HG02571 (cell line): ENCODE results near the gene APBA1.

Experiments
- ATAC-seq: cut with Tn5 transposase; IDR thresholded peaks from one replicate; pipeline ENCODE4 v1.9.1; 2021; ENCODE audit warnings: mild to moderate bottlenecking, moderate library complexity; ENCODE audit not compliant: unreplicated experiment

APBA1 gene

DNA sequence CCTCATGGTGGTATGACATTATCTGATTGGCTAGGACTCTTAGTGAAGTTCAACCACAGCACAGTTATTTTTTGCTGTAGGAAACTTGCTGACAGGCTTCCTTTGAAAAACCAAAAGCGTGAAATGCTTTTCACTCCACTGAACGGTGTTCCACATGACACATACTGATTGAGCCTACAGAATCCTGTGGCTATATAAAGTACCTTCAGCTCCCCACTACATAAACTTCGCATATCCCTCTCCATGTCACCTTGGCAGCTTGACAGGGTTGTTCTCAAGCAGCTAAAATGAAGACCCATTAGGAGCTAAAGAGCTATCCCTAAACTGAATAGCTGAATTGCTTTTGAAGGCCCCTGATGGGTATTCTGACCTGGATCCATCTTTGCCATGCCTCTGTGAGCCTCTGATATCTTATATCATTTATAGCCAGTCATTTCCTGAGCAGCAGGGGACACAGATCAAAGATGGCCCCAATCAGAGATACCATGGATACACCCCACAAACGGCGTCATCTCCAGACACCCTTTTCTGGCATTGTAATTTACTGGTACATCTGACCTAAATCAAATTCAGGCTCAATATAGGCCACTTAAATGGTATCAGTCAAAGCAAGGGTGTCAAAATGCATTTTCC is 91.5 kb downstream of the APBA1 start:
- ATAC-seq: no peak

- no peak for ATAC-seq
These were observed 92.2 kb downstream of the APBA1 start for GRCh38 chr9:69579760-69580581.

DNA sequence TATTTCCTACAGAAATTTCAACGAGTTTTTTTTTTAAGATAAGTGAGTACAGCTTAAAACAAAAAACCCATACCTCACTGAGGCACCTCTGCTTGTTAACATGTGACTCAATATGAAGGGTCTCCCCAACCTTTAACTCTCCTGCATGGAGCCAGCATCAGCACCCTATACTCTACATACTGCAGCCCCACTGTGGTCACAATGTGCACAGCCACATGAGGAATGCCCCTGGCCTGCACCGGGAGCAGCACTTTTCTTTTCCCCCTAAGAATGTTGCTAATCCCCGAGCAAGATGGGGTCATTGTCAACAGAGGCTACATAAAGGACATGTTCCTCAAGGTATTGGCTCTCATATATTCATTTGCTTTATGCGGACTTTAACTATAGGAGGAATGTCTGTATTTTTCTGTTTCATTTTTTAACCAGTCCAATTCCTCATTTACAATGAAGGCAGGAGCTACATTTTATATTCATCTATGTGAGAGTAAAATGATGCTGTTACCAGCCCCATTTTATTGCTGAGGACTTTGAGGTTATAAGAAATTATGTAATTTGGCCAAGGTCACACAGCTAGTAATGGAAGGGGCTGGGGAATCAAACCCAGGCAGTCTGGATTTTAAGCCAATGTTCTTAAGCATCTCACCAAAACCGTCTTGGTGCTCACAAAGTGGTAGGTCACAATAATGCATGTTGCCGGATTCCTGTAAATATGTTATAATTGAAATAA is 93.0 kb downstream of the APBA1 start:
- no peak for ATAC-seq

- no peak for ATAC-seq
These were observed 94.1 kb downstream of the APBA1 start for GRCh38 chr9:69578026-69578425.

DNA sequence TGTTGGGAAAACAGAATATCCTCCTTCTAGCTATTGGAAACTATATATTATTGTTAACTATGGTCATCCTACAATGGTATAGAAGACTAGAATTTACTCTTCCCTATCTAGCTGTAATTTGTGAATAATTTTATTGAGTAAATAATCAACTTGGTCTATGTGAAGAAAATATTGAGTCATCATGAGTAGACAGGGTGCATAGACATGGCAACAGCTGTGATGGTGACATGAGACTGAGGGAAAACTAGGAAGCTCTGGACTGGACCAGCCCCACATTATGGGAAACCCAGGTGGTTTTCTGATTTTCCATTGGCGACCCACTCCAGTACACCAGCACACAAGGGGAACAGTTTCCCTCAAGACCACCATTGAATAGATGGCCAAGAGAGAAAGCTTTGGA is 95.0 kb downstream of the APBA1 start:
- no peak for ATAC-seq

DNA sequence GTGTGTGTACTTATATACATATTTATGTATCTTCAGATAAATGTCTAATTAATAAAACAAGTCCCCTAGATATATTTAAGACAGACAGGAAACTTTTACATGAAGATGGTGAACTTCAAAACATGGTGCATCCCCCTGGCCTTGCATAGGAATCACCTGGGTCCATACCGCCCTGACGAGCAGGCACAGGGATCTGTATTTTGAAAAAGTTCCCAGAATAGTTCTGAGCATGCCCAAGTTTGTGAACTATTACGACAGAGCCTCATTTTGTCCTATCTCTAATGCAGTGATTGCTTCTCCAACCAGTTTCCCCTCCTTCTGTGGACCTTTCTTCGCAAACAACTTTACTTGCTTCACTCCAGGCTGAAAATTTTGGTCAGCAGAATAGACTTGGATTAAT is 98.1 kb downstream of the APBA1 start:
- ATAC-seq: no peak

DNA sequence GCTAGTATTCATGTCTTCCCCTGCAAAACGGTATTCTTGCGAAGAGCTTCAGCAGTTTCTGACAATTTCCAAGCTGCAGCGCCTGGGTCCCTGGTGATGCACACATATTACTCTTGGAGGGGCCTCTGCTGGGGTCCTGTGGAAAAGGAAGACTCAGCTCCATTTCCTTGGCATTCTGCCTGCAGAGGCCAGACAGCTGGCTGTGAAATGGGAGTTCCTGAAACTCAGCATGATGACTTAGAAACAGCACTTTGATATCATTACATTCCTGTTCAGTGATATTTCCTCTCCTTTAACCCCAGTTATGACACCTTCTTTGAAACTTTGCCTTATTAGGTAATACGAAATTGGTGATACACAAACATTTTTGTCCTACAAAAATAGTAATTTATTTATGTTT is 98.5 kb downstream of the APBA1 start:
- no peak for ATAC-seq

DNA sequence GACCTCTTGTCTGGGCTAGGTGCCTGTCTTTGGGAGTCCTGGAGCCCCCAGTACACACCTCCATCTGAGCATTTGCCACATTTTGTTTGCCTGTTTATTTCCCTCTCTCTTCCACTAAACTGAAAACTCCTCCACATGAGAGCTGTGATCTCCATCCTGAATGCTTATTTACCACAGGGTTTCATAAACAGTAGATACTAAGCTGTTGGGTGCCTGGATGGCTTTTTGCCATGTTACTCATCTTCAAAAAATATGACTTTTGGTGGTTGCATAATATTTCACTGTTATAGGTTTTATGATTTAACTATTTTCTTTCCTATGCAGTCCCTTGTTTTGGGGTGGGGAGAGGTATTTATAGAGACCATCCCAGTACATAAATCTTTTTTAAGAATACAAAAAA is 99.6 kb downstream of the APBA1 start:
- no peak for ATAC-seq

GRCh38 chr9:69571032-69571431 is 101.1 kb downstream of the APBA1 start:
- no peak for ATAC-seq

DNA sequence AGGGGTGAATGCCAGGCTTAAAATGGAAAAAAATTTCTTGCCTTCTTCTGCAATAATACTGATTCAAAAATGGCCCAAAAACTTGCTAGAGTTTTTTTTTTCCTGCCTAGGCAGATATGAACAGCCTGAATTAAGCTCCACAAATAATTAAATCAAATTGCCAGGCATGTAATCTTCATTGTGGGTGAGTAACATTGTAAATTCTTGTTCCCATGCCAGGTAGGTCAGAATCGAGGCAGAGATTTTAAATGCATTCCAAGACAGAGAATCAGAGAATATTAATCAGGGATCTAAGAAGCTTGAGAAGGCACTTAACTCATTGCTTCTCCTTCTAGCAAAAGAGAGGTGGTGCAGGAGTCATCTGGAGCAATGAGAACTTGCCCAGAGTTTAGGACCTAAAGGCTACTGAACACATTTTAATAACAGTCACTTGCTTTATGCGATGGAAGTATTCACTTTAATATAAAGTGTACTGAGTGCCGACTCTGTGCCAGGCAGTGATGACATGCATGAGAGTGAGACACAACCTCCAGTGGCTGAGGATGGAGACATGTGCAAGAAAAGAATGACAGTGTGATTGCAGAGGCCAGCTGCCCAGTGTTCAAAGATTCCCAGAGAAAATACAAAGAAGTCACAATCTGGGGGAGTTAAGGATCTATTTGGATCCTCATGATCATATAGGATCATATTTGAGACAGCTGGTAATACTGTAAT is 102.3 kb downstream of the APBA1 start:
- no peak for ATAC-seq

DNA sequence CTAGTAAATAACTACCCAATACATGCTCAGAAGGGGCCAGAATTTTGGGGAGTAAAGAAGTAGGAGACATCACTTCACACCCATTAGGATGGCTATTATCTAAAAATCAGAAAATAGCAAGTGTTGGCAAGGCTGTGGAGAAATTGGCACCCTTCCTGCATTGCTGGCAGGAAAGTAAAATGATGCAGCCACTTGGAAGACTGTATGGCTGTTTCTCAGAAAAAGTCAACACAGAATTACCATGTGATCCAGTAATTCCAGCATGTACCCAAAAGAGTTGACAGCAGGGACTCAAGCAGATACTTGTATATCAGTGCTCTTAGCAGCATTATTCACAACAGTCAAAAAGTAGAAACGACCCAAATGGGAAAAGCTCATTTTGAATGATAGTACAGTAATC is 107.6 kb downstream of the APBA1 start:
- ATAC-seq: no peak

GRCh38 chr9:69559126-69559525 is 113.0 kb downstream of the APBA1 start:
- no peak for ATAC-seq

DNA sequence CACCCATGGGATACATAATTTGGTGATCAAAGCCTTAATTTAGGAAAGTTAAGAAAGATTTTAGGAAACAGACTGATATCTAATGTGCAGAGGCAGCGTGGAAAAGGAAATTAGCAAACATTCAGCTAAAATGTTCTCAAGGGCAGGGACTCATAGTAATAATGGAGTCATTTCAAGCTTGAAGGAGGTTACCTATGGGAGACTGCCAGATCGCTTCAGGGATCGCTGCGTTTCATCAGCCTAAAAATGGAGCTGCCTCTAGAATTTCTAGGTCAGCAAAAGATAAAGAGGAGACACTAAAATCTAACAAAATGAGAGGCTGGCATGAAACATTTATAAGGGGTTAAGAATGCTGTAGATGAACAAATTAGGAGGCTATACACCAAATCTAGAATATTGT is 115.5 kb downstream of the APBA1 start:
- ATAC-seq: no peak

- no peak for ATAC-seq
These were observed 116.4 kb downstream of the APBA1 start for GRCh38 chr9:69555802-69556201.

DNA sequence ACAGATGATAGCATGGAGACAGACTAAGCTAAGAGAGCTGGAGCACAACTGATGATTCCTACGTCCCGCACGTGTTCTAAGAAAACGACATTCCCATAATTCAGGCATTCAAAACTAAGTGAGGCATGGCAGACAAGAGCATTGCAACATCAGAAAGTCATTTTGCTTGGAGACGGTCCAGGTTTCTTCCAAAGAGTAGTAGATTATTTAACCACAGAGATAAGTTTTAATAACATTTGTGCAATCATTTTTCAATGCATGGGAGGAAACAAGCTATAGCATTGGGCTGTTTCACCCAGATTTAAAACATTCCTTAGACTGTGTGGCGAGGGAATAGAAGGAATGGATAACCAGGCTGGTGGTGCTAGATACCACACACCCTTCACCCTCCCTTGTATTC is 117.2 kb downstream of the APBA1 start:
- ATAC-seq: no peak

- ATAC-seq: no peak
These were observed 122.6 kb downstream of the APBA1 start for GRCh38 chr9:69549310-69550202.

DNA sequence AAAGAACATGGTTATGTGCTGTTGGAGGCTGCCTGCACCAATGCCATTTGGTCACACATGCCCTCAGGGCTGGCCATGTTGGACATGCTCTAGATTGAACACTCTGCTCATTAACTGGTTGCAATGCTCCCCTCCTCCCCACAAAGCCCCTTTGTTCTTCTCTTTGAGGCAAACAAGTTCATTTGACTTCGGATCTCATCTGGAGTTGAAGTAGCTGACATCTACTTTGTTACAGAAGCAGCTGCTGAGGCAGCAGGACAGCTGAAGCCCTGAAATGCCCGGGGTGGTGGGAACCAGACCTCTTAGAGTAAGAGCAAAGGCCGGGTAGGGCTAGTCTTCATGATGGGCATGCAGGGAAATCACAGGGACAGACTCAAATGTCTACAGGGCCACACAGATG is 123.5 kb downstream of the APBA1 start:
- no peak for ATAC-seq

DNA sequence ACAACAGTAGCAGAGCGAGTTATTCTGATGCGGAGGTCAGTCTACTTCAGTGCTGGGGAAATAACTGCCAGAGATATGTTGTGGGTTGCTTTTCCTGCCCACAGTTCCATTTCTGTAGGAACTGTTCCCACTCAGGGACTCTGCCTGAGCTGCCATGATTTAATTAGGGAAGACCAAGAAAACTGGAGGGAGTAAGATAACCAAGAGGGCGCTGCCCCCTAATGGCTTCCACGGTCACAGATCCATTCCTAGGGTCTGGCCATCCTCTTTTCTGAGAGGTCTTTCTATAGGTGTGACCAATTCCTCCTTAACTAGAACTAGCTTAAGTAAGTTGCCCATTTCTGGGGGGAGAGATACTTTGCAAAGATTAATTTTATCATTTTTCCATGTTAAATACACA is 125.9 kb downstream of the APBA1 start:
- ATAC-seq: no peak

GRCh38 chr9:69542942-69543704 is 129.0 kb downstream of the APBA1 start:
- ATAC-seq: no peak

DNA sequence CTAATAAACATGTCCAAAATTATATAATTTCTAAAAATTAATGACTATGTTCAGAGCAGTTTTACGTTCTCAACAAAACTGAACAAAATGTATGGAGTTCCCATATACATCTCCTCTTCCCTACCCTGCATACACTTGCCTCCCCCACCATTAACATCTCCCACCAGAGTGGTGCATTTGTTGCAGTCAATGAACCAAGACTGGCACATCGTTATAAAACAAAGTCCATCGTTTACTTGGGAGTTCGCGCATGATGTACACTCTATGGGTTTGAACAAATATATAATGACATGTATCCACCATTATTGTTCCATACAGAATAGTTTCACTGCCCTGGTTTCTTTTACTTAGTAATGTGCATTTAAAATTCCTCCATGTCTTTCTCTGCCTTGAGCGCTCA is 130.1 kb downstream of the APBA1 start:
- ATAC-seq: no peak
